Neural crest cell (in vitro differentiated cells): ENCODE measurements around the gene TMEM255A. TPM values are rescaled to one million over a fixed set of nuclear protein-coding genes. Genes with fewer than 3 reads are reported as not detected.

Experiments used
- DNase-seq: peaks from one replicate; pipeline ENCODE4 v3.0.0; 2021; ENCODE audit warnings: low read depth, mixed read lengths, low spot score
- H3K27ac Mint-ChIP-seq: one replicate; pipeline ENCODE4 v1.8.0; 2021; ENCODE audit warnings: mild to moderate bottlenecking, mixed read lengths; ENCODE audit not compliant: unreplicated experiment
- H3K27me3 Mint-ChIP-seq: 2 replicates; pipeline ENCODE4 v1.8.0; 2021; ENCODE audit warnings: low read depth, mild to moderate bottlenecking, mixed read lengths
- H3K36me3 Mint-ChIP-seq: 2 replicates; pipeline ENCODE4 v1.8.0; 2021; ENCODE audit warnings: low read depth, mild to moderate bottlenecking, mixed read lengths
- H3K4me1 Mint-ChIP-seq: 2 replicates; pipeline ENCODE4 v1.8.0; 2021; ENCODE audit warnings: mixed read lengths
- H3K4me3 Mint-ChIP-seq: one replicate; pipeline ENCODE4 v1.8.0; 2021; ENCODE audit warnings: mild to moderate bottlenecking, mixed read lengths
- H3K9me3 Mint-ChIP-seq: 2 replicates; pipeline ENCODE4 v1.8.0; 2021; ENCODE audit warnings: mixed read lengths
- total RNA-seq: library from RNA; stranded (reverse); gene quantifications from 2 replicates; pipeline ENCODE4 v1.2.1, GENCODE V29; 2021
- TF ChIP-seq, protein P1 (sequence below): fragments of 200-600 bp; sonication (generic); conservative IDR thresholded peaks from 2 replicates; pipeline ENCODE4 v1.5.0; 2021; ENCODE audit warnings: antibody characterized with exemption, mild to moderate bottlenecking

The TMEM255A gene
- total RNA-seq, 1 donor from 2014 or later, result 0.70 TPM

- H3K36me3 Mint-ChIP-seq, result peaks cover 6% of the 10 kb centered on the region
- no peaks in the 10 kb centered on the region for H3K4me1 Mint-ChIP-seq
- no peak overlapping the region for H3K4me3 Mint-ChIP-seq
- no peak overlapping the region for H3K27ac Mint-ChIP-seq
- no peak for DNase-seq
- TF ChIP-seq, protein P1, sequence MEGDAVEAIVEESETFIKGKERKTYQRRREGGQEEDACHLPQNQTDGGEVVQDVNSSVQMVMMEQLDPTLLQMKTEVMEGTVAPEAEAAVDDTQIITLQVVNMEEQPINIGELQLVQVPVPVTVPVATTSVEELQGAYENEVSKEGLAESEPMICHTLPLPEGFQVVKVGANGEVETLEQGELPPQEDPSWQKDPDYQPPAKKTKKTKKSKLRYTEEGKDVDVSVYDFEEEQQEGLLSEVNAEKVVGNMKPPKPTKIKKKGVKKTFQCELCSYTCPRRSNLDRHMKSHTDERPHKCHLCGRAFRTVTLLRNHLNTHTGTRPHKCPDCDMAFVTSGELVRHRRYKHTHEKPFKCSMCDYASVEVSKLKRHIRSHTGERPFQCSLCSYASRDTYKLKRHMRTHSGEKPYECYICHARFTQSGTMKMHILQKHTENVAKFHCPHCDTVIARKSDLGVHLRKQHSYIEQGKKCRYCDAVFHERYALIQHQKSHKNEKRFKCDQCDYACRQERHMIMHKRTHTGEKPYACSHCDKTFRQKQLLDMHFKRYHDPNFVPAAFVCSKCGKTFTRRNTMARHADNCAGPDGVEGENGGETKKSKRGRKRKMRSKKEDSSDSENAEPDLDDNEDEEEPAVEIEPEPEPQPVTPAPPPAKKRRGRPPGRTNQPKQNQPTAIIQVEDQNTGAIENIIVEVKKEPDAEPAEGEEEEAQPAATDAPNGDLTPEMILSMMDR, result no peak
- no peaks in the 10 kb centered on the region for H3K27me3 Mint-ChIP-seq
- peaks cover 17% of the 10 kb centered on the region for H3K9me3 Mint-ChIP-seq
These were observed 25.6 kb upstream of the TMEM255A start for GRCh38 chrX:120336899-120337298.

DNA sequence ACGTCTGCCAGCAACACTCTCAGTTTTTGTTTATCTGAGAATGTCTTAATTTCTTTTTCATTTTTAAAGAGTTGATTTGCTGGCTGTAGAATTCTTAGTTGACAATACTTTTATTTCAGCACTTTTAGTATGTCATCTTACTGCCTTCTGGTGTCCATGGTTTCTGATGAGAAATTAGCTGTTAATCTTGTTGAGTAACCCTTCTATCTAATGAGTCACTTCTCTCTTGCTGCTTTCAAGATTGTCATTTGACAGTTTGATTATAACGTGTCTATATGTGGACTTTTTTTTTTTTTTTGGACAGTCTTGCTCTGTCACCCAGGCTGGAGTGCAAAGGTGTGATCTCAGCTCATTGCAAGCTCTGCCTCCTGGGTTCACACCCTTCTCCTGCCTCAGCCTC, 24.0 kb upstream of the TMEM255A start:
- TF ChIP-seq, protein P1, result no peak
- H3K36me3 Mint-ChIP-seq, result peaks cover 6% of the 10 kb centered on the region
- no peak for DNase-seq
- H3K9me3 Mint-ChIP-seq, result peaks cover 20% of the 10 kb centered on the region
- no peaks in the 10 kb centered on the region for H3K27me3 Mint-ChIP-seq
- no peak overlapping the region for H3K4me3 Mint-ChIP-seq
- H3K4me1 Mint-ChIP-seq, result no peaks in the 10 kb centered on the region
- H3K27ac Mint-ChIP-seq, result no peak overlapping the region

DNA sequence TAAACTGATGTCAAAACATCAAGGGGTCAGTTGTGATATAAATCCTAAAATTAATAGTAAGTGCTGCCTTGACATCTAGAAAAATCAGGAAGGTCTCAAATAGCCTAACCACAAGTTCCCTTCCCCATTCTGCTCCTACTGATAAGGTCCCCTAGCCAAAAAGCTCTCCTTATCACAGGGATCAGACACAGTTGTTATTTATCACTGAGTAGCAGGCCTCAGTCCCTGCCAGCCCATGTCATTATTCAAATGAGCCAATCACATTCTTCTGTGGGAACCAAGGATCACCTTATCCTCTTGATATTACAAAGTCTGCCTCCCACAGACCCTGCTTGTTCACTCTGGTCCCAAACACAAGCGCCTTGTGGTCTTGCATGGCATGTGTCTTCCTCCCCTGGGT, 23.3 kb upstream of the TMEM255A start:
- DNase-seq, result no peak
- Mint-ChIP-seq H3K9me3 (peaks cover 20% of the 10 kb centered on the region), H3K36me3 (peaks cover 6% of the 10 kb centered on the region), H3K27ac (no peak overlapping the region), H3K27me3 (no peaks in the 10 kb centered on the region), H3K4me3 (no peak overlapping the region), H3K4me1 (no peaks in the 10 kb centered on the region)
- TF ChIP-seq, protein P1, result no peak

GRCh38 chrX:120334151-120334550, 22.9 kb upstream of the TMEM255A start:
- TF ChIP-seq, protein P1, result no peak
- no peak for DNase-seq
- Mint-ChIP-seq H3K4me1 (no peaks in the 10 kb centered on the region), H3K36me3 (peaks cover 6% of the 10 kb centered on the region), H3K4me3 (no peak overlapping the region), H3K27ac (no peak overlapping the region), H3K9me3 (peaks cover 20% of the 10 kb centered on the region), H3K27me3 (no peaks in the 10 kb centered on the region)

DNA sequence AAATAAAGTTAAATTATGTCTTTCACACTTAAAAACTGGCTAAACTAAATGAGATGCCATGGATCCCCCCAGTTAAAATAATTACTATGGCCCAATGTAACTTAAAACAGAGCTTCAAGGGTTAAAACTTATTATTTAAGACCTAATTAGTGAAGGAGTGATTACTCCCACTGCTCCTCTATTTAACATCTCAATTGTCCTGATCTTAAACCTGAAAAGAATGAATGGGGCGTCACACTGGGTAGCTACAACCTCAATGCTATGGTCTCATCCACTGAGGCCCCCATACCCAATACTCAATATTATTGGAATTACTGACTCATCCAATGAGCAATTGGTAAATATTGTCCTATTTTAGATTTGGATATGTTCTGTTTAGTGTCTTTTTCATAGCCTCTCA, 21.1 kb upstream of the TMEM255A start:
- Mint-ChIP-seq H3K9me3 (peaks cover 11% of the 10 kb centered on the region), H3K27ac (no peak overlapping the region), H3K36me3 (no peaks in the 10 kb centered on the region), H3K27me3 (no peaks in the 10 kb centered on the region), H3K4me3 (no peak overlapping the region), H3K4me1 (no peaks in the 10 kb centered on the region)
- TF ChIP-seq, protein P1, result no peak
- DNase-seq, result no peak

- TF ChIP-seq, protein P1, result no peak
- peaks cover 12% of the 10 kb centered on the region for H3K9me3 Mint-ChIP-seq
These were observed 19.9 kb upstream of the TMEM255A start for GRCh38 chrX:120331116-120331515.

More at GRCh38 chrX:120331116-120331515, 19.9 kb upstream of the TMEM255A start:
- H3K4me3 Mint-ChIP-seq, result no peak overlapping the region
- no peak overlapping the region for H3K27ac Mint-ChIP-seq
- peaks cover 3% of the 10 kb centered on the region for H3K27me3 Mint-ChIP-seq
- DNase-seq, result no peak
- no peaks in the 10 kb centered on the region for H3K36me3 Mint-ChIP-seq
- no peaks in the 10 kb centered on the region for H3K4me1 Mint-ChIP-seq
